Parathyroid adenoma (tissue), 2 donors: ENCODE results near the gene OR51B6.
"Not testable (repeated sequence)": the region's sequence is repeated elsewhere in the genome, so short reads cannot be mapped to it uniquely, and the experiment has no call there.

Experiments used
- H2AFZ ChIP-seq: fragments of 300-600 bp; sonication (generic); one replicate; pipeline ENCODE4 v1.7.0; 2017; ENCODE audit warnings: antibody characterized with exemption, mild to moderate bottlenecking
- H3K27ac ChIP-seq: fragments of 300-600 bp; sonication (generic); one replicate; pipeline ENCODE4 v1.7.0; 2017
- H3K27me3 ChIP-seq: fragments of 300-600 bp; sonication (generic); one replicate; pipeline ENCODE4 v1.7.0; 2017; ENCODE audit warnings: low read length; ENCODE audit not compliant: control insufficient read depth, insufficient read depth
- H3K36me3 ChIP-seq: fragments of 300-600 bp; sonication (generic); one replicate; pipeline ENCODE4 v1.7.0; 2017; ENCODE audit warnings: low read length; ENCODE audit not compliant: control insufficient read depth, insufficient read depth
- H3K4me1 ChIP-seq: fragments of 300-600 bp; sonication (generic); one replicate; pipeline ENCODE4 v1.7.0; 2017; ENCODE audit warnings: control low read depth
- H3K4me2 ChIP-seq: fragments of 300-600 bp; sonication (generic); one replicate; pipeline ENCODE4 v1.7.0; 2017; ENCODE audit warnings: low read length
- H3K4me3 ChIP-seq: fragments of 300-600 bp; sonication (generic); one replicate; pipeline ENCODE4 v1.7.0; 2017; ENCODE audit warnings: low read depth, low read length
- H3K79me2 ChIP-seq: fragments of 300-600 bp; sonication (generic); one replicate; pipeline ENCODE4 v1.7.0; 2017; ENCODE audit warnings: control low read depth
- H3K9ac ChIP-seq: fragments of 300-600 bp; sonication (generic); one replicate; pipeline ENCODE4 v1.7.0; 2017; ENCODE audit warnings: mild to moderate bottlenecking
- H3K9me3 ChIP-seq: fragments of 300-600 bp; sonication (generic); one replicate; pipeline ENCODE4 v1.7.0; 2017; ENCODE audit warnings: low read length; ENCODE audit not compliant: control insufficient read depth
- TF ChIP-seq, protein P1 (sequence below): fragments of 300-600 bp; sonication (generic); IDR thresholded peaks from one replicate; pipeline ENCODE4 v1.7.0; 2017; ENCODE audit warnings: antibody characterized with exemption, mild to moderate bottlenecking
- donor health status: primary hyperparathyroidism.

Gene OR51B6

DNA sequence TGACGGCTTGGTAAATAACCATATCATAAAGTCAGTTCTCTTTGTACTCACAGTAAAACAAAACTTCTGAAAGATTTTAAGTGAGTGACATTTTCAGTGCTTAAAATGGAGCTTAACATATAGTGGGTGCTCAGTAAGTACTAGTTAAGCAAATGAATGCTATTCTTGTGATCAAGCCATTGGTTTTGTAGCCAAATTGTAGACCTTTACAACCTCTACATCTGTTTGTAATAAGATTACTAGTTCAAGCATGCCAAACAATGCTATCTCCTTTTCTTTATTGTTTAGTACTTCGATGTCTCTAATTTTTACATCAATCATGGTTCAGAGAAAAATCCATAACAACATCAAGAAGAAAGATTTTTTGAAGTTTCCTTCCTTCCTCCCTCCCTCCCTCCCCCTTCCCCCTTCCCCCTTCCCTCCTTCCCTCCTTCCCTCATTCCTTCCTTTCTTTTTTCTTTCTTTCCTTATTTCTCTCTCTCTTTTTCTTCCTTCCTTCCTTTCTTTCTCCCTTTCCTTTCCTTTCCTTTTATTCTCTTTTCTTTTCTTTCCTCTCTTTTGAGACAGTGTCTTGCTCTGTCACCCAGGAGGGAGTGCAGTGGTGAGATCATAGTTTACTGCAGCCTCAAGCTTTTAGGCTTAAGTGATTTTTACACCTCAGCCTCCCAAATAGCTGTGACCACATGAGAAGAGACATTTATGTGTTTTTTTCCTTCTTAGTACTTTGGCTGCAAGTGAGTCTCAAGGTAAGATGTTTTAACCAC, 43.9 kb upstream of the OR51B6 start:
- Histone ChIP-seq H3K27me3 (no peaks in the 10 kb centered on the region), H3K36me3 (no peaks in the 10 kb centered on the region), H3K79me2 (no peaks in the 10 kb centered on the region), H3K9ac (no peak overlapping the region), H3K4me2 (no peak overlapping the region), H3K27ac (no peak overlapping the region), H3K4me1 (no peaks in the 10 kb centered on the region), H2AFZ (no peak overlapping the region), H3K9me3 (no peaks in the 10 kb centered on the region), H3K4me3 (no peak overlapping the region)
- TF ChIP-seq, protein P1, sequence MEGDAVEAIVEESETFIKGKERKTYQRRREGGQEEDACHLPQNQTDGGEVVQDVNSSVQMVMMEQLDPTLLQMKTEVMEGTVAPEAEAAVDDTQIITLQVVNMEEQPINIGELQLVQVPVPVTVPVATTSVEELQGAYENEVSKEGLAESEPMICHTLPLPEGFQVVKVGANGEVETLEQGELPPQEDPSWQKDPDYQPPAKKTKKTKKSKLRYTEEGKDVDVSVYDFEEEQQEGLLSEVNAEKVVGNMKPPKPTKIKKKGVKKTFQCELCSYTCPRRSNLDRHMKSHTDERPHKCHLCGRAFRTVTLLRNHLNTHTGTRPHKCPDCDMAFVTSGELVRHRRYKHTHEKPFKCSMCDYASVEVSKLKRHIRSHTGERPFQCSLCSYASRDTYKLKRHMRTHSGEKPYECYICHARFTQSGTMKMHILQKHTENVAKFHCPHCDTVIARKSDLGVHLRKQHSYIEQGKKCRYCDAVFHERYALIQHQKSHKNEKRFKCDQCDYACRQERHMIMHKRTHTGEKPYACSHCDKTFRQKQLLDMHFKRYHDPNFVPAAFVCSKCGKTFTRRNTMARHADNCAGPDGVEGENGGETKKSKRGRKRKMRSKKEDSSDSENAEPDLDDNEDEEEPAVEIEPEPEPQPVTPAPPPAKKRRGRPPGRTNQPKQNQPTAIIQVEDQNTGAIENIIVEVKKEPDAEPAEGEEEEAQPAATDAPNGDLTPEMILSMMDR = no peak

DNA sequence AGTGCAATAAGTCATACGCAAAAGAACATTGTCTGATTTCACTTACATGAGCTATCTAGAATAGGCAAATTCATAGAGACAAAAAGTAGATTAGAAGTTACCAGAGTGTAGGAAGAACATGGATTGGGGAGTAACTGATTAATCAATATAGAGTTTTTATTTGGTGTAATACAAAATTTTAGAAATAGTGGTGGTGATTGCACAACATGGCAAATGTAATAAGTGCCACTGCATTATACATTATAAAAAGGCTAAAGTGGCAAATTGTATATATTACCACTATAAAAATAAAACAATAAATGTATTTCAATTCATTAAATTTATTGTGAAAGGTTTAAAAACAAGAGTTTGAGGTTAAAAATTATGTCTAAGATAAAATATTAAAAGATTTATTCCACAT, 40.9 kb upstream of the OR51B6 start:
- H3K4me3 ChIP-seq = no peak overlapping the region

DNA sequence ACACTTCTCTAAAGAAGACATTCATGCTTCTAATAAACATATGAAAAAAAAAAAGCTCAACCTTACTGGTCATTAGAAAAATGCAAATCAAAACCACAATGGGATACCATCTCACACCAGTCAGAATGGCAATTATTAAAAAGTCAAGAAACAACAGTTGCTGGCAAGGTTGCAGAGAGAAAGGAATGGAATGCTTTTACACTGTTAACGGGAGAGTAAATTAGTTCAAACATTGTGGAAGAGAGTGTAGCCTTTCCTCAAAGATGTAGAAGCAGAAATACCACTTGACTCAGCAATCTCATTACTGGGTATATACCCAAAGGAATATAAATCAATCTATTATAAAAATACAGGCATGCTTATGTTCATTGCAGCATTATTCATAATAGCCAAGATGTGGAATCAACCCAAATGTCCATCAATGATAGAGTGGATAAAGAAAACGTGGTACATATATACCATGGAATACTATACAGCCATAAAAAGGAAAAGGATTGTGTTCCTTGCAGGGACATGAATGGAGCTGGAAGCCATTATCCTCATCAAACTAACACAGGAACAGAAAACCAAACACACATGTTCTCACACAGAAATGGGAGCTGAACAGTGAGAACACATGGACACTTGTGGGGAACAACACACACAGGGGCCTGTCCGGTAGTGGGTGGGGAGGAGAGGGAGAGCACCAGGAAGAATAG, 37.8 kb upstream of the OR51B6 start:
- not testable (repeated sequence) for H3K79me2 ChIP-seq, H2AFZ ChIP-seq, H3K27ac ChIP-seq, H3K36me3 ChIP-seq, H3K4me1 ChIP-seq, H3K9me3 ChIP-seq, H3K4me3 ChIP-seq, H3K27me3 ChIP-seq, H3K4me2 ChIP-seq, H3K9ac ChIP-seq

More for the DNA sequence above, 40.9 kb upstream of the OR51B6 start:
- H3K4me2 ChIP-seq = no peak overlapping the region
- no peak overlapping the region for H2AFZ ChIP-seq
- H3K27me3 ChIP-seq = no peaks in the 10 kb centered on the region
- TF ChIP-seq, protein P1 = no peak
- H3K9me3 ChIP-seq = no peaks in the 10 kb centered on the region
- H3K4me1 ChIP-seq = no peaks in the 10 kb centered on the region
- H3K79me2 ChIP-seq = no peaks in the 10 kb centered on the region
- H3K36me3 ChIP-seq = no peaks in the 10 kb centered on the region
- H3K9ac ChIP-seq = no peak overlapping the region
- no peak overlapping the region for H3K27ac ChIP-seq

DNA sequence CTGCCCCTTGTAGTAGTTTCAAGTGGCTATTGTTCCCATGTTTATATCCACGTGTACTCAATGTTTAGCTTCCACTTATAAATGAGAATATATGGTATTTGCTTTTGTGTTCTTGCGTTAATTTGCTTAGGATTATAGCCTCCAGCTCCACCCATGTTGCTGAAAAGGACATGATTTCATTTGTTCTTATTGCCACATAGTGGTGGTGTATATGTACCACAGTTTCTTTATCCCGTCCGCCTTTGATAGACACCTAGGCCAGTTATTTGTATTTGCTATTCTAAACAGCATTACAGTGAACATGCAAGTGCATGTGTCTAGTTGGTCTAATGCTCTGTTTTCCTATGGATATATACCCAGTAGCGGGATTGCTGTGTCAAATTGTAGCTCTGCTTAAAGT, 34.0 kb upstream of the OR51B6 start:
- H2AFZ ChIP-seq = no peak overlapping the region
- no peaks in the 10 kb centered on the region for H3K4me1 ChIP-seq
- no peak overlapping the region for H3K4me3 ChIP-seq
- H3K36me3 ChIP-seq = no peaks in the 10 kb centered on the region
- H3K79me2 ChIP-seq = no peaks in the 10 kb centered on the region
- H3K27ac ChIP-seq = no peak overlapping the region
- no peak overlapping the region for H3K4me2 ChIP-seq
- no peaks in the 10 kb centered on the region for H3K9me3 ChIP-seq
- no peak overlapping the region for H3K9ac ChIP-seq
- H3K27me3 ChIP-seq = no peaks in the 10 kb centered on the region
- TF ChIP-seq, protein P1 = no peak

DNA sequence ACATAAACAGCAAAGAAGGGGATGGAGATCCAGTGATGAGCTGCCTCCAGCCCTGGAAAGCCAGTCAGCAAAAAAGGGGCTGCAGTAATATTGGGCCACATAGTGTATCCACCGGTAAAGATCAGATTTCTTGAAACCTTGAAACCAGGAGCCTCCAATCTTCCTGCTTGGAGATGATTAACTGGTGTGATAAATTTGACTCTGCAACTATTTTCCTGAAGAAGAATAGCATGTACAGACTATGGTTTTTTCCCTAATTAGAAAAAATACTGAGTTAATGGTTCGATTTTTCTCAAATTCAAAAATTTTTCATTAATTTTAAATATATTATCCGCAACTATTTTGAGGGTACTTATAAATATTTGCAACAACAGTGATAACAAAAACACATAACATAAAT, 27.1 kb upstream of the OR51B6 start, which contains the start of gene OR51B2:
Gene OR51B2, minus strand, starts transcription at position 101 of the 400 bp plus-strand sequence. Its CDS starts 0 bp downstream, at position 101.
- no peak within 1 kb of the TSS for H3K4me2 ChIP-seq
- H3K79me2 ChIP-seq = no peaks in the 10 kb centered on the region
- no peaks in the 10 kb centered on the region for H3K4me1 ChIP-seq
- H3K9me3 ChIP-seq = no peaks in the 10 kb centered on the region
- no peak within 1 kb of the TSS for H3K4me3 ChIP-seq
- no peaks in the 10 kb centered on the region for H3K27me3 ChIP-seq
- H3K36me3 ChIP-seq = no peaks in the 10 kb centered on the region
- H3K27ac ChIP-seq = no peak within 1 kb of the TSS
- H3K9ac ChIP-seq = no peak within 1 kb of the TSS
- H2AFZ ChIP-seq = no peak within 1 kb of the TSS
- TF ChIP-seq, protein P1 = no peak
